Small intestine (tissue), 7 donors: Measurements from ENCODE around the gene THSD4. TPM values are rescaled to one million over a fixed set of nuclear protein-coding genes. Genes with fewer than 3 reads are reported as not detected.

Experiments used
- DNase-seq, 2 donors: peaks; one replicate each; pipeline versions ENCODE4 v3.0.0 to v3.0.0-alpha.2; 2013
- FAIRE-seq: peaks from 2 replicates; lab custom pipeline; 2012; peaks lifted over from hg19 to GRCh38; lab: Jason Lieb, UNC
- H3K27ac ChIP-seq, 3 donors: one replicate each; pipeline ENCODE4 v1.5.1; 2013; ENCODE audit warnings: low read length in 2 of 3, mild to moderate bottlenecking in 2 of 3, control low read depth in 1 of 3, inconsistent platforms in 1 of 3, low read depth in 1 of 3, moderate library complexity in 1 of 3
- H3K27me3 ChIP-seq, 3 donors: one replicate each; pipeline ENCODE4 v1.6.1; 2013; ENCODE audit warnings: low read length in 3 of 3, inconsistent platforms in 1 of 3; ENCODE audit not compliant: control insufficient read depth in 3 of 3, insufficient read depth in 3 of 3
- H3K36me3 ChIP-seq, 3 donors: one replicate each; pipeline ENCODE4 v1.6.1; 2013; ENCODE audit warnings: low read length in 3 of 3, inconsistent platforms in 1 of 3, low read depth in 1 of 3, mild to moderate bottlenecking in 1 of 3, moderate library complexity in 1 of 3; ENCODE audit not compliant: control insufficient read depth in 3 of 3, insufficient read depth in 2 of 3
- H3K4me1 ChIP-seq, 3 donors: one replicate each; pipeline ENCODE4 v1.6.1; 2013; ENCODE audit warnings: low read length in 2 of 3, inconsistent platforms in 1 of 3, low read depth in 1 of 3, mild to moderate bottlenecking in 1 of 3, moderate library complexity in 1 of 3; ENCODE audit not compliant: control insufficient read depth in 3 of 3, insufficient read depth in 2 of 3
- H3K4me3 ChIP-seq, 3 donors: one replicate each; pipeline ENCODE4 v1.5.1; 2013; ENCODE audit warnings: low read length in 3 of 3, control low read depth in 1 of 3, inconsistent platforms in 1 of 3, low read depth in 1 of 3, mild to moderate bottlenecking in 1 of 3, moderate library complexity in 1 of 3
- H3K9me3 ChIP-seq, 2 donors: one replicate each; pipeline ENCODE4 v1.6.1; 2013; ENCODE audit warnings: low read depth in 1 of 2, low read length in 1 of 2; ENCODE audit not compliant: control insufficient read depth in 2 of 2, insufficient read depth in 1 of 2
- WGBS, 3 donors: extraction: QIAGEN DNeasy Blood & Tissue Kit; methylation state at CpG; one replicate each; pipeline ENCODE4 v1.1.7; 2013; 5-methylcytosine and 5-hydroxymethylcytosine counted together
- polyA plus RNA-seq, 4 donors: library from polyadenylated mRNA; stranded (reverse) in 3 of 4; unstranded in 1 of 4; fragments of 200-250 nt in 3 of 4; fragments of 120-200 nt in 1 of 4; gene quantifications; one replicate each; pipeline versions ENCODE4 v1.2.1 to v1.2.3, GENCODE V29; 2013
- donor health status: healthy with polysubstance abuse.
- donor health status: control.
- donor health status: control.
- donor health status: Bipolar disorder and iron deficiency.
- donor health status: healthy.

The THSD4 gene
- polyA plus RNA-seq, 4 donors, result 3.6 to 14.4 (median 9.7) TPM

- FAIRE-seq, result no peak
Measured at GRCh38 chr15:71572452-71573053, 457.3 kb downstream of the THSD4 start.

GRCh38 chr15:71573599-71573998 lies 458.3 kb downstream of the THSD4 start:
- no peaks in the 10 kb centered on the region for H3K36me3 ChIP-seq
- H3K27me3 ChIP-seq, result peaks cover 0 to 3% (median 0%) of the 10 kb centered on the region in 3 donors
- no peaks in the 10 kb centered on the region for H3K4me1 ChIP-seq
- 89 to 90% (median 89%) methylated on average over 2 of the region's 2 CpGs for WGBS, 3 donors
- no peak overlapping the region for H3K4me3 ChIP-seq
- no peaks in the 10 kb centered on the region for H3K9me3 ChIP-seq
- DNase-seq (no peak), FAIRE-seq (no peak)
- no peak overlapping the region for H3K27ac ChIP-seq

More at GRCh38 chr15:71572452-71573053, 457.3 kb downstream of the THSD4 start:
- no peaks in the 10 kb centered on the region for H3K9me3 ChIP-seq
- peaks cover 0 to 3% (median 0%) of the 10 kb centered on the region in 3 donors for H3K27me3 ChIP-seq
- peak in 1 of 2 donors; percentile 31 for DNase-seq
- no peaks in the 10 kb centered on the region for H3K36me3 ChIP-seq
- no peak overlapping the region for H3K27ac ChIP-seq
- H3K4me3 ChIP-seq, result no peak overlapping the region
- no peaks in the 10 kb centered on the region for H3K4me1 ChIP-seq
- WGBS, 3 donors, result 34 to 58% (median 52%) methylated on average over 5 of the region's 5 CpGs

GRCh38 chr15:71575474-71576045 lies 460.3 kb downstream of the THSD4 start:
- 68 to 76% (median 68%) methylated on average over 5 of the region's 5 CpGs for WGBS, 3 donors
- no peaks in the 10 kb centered on the region for H3K9me3 ChIP-seq
- H3K36me3 ChIP-seq, result no peaks in the 10 kb centered on the region
- H3K27me3 ChIP-seq, result peaks cover 0 to 3% (median 0%) of the 10 kb centered on the region in 3 donors
- H3K4me3 ChIP-seq, result no peak overlapping the region
- FAIRE-seq (no peak), DNase-seq (peak in 1 of 2 donors; percentile 10)
- H3K4me1 ChIP-seq, result no peaks in the 10 kb centered on the region
- H3K27ac ChIP-seq, result no peak overlapping the region

GRCh38 chr15:71577071-71577470 lies 461.8 kb downstream of the THSD4 start:
- no peak for DNase-seq
- peaks cover 0 to 3% (median 0%) of the 10 kb centered on the region in 3 donors for H3K27me3 ChIP-seq
- H3K4me3 ChIP-seq, result no peak overlapping the region
- H3K4me1 ChIP-seq, result no peaks in the 10 kb centered on the region
- no peak overlapping the region for H3K27ac ChIP-seq
- FAIRE-seq, result no peak
- H3K9me3 ChIP-seq, result no peaks in the 10 kb centered on the region
- H3K36me3 ChIP-seq, result no peaks in the 10 kb centered on the region
- 69 to 78% (median 72%) methylated on average over 2 of the region's 2 CpGs for WGBS, 3 donors

GRCh38 chr15:71581398-71581930 lies 466.2 kb downstream of the THSD4 start:
- FAIRE-seq, result no peak
- WGBS, 3 donors, result 82 to 88% (median 86%) methylated on average over 2 of the region's 2 CpGs

GRCh38 chr15:71585159-71585558 lies 469.9 kb downstream of the THSD4 start:
- FAIRE-seq (no peak), DNase-seq (no peak)
- no peaks in the 10 kb centered on the region for H3K27me3 ChIP-seq
- H3K4me1 ChIP-seq, result no peaks in the 10 kb centered on the region
- H3K27ac ChIP-seq, result no peak overlapping the region
- peaks cover 0 to 14% of the 10 kb centered on the region in 2 donors for H3K9me3 ChIP-seq
- no peaks in the 10 kb centered on the region for H3K36me3 ChIP-seq
- WGBS, 3 donors, result 70 to 96% (median 92%) methylated on average over 2 of the region's 2 CpGs
- H3K4me3 ChIP-seq, result no peak overlapping the region

More at GRCh38 chr15:71581398-71581930, 466.2 kb downstream of the THSD4 start:
- no peaks in the 10 kb centered on the region for H3K27me3 ChIP-seq
- peaks cover 0 to 12% of the 10 kb centered on the region in 2 donors for H3K9me3 ChIP-seq
- no peak overlapping the region for H3K4me3 ChIP-seq
- H3K36me3 ChIP-seq, result no peaks in the 10 kb centered on the region
- H3K27ac ChIP-seq, result no peak overlapping the region
- no peaks in the 10 kb centered on the region for H3K4me1 ChIP-seq
- DNase-seq, result no peak

- no peak for DNase-seq
- H3K4me3 ChIP-seq, result no peak overlapping the region
- no peaks in the 10 kb centered on the region for H3K27me3 ChIP-seq
Measured at GRCh38 chr15:71586463-71586862, 471.2 kb downstream of the THSD4 start.

GRCh38 chr15:71588746-71589145 lies 473.5 kb downstream of the THSD4 start:
- Histone ChIP-seq H3K9me3 (peaks cover 0 to 14% of the 10 kb centered on the region in 2 donors), H3K27me3 (no peaks in the 10 kb centered on the region), H3K4me1 (no peaks in the 10 kb centered on the region), H3K4me3 (no peak overlapping the region), H3K27ac (no peak overlapping the region), H3K36me3 (no peaks in the 10 kb centered on the region)
- DNase-seq (no peak), FAIRE-seq (no peak)

More at GRCh38 chr15:71586463-71586862, 471.2 kb downstream of the THSD4 start:
- Histone ChIP-seq H3K27ac (no peak overlapping the region), H3K36me3 (no peaks in the 10 kb centered on the region), H3K4me1 (no peaks in the 10 kb centered on the region), H3K9me3 (peaks cover 0 to 14% of the 10 kb centered on the region in 2 donors)
- FAIRE-seq, result no peak
- WGBS, 3 donors, result 76 to 88% (median 87%) methylated on average over 2 of the region's 2 CpGs
